HG02973 (cell line): ENCODE results near the gene PALM3.
"Not testable (repeated sequence)": the region's sequence is repeated elsewhere in the genome, so short reads cannot be mapped to it uniquely, and the experiment has no call there.

Source experiments
- ATAC-seq: cut with Tn5 transposase; IDR thresholded peaks from one replicate; pipeline ENCODE4 v1.9.1; 2021; ENCODE audit warnings: moderate library complexity; ENCODE audit not compliant: unreplicated experiment

Gene PALM3

GRCh38 chr19:14035159-14035558, 26.7 kb downstream of the PALM3 start:
- not testable (repeated sequence) for ATAC-seq

GRCh38 chr19:14033946-14034345, 27.9 kb downstream of the PALM3 start:
- ATAC-seq = no peak

GRCh38 chr19:14031719-14032480, 30.0 kb downstream of the PALM3 start, which contains the start of gene IL27RA:
IL27RA (plus strand) TSS chr19:14031762; CDS start chr19:14031873, 111 bp downstream.
- peak; percentile 54 for ATAC-seq

GRCh38 chr19:14030997-14031718, 30.7 kb downstream of the PALM3 start:
- ATAC-seq = no peak

- ATAC-seq = no peak
Measured at GRCh38 chr19:14028901-14029300, 33.0 kb downstream of the PALM3 start.

GRCh38 chr19:14027856-14028450, 33.9 kb downstream of the PALM3 start, which contains the start of gene RLN3:
RLN3 (plus strand) TSS chr19:14028148; CDS start chr19:14028205, 57 bp downstream.
- no peak for ATAC-seq

GRCh38 chr19:14026652-14027192, 35.2 kb downstream of the PALM3 start:
- not testable (repeated sequence) for ATAC-seq

- ATAC-seq = no peak
Measured at GRCh38 chr19:14023404-14024235, 38.3 kb downstream of the PALM3 start.

GRCh38 chr19:14022469-14022868, 39.4 kb downstream of the PALM3 start:
- ATAC-seq = no peak

- ATAC-seq = no peak
Measured at GRCh38 chr19:14021474-14021873, 40.4 kb downstream of the PALM3 start.

GRCh38 chr19:14019739-14020138, 42.1 kb downstream of the PALM3 start:
- not testable (repeated sequence) for ATAC-seq

- ATAC-seq = no peak
Measured at GRCh38 chr19:14019100-14019499, 42.8 kb downstream of the PALM3 start.

GRCh38 chr19:14015524-14016035, 46.3 kb downstream of the PALM3 start:
- peak; percentile 67 for ATAC-seq

GRCh38 chr19:14012378-14012915, 49.4 kb downstream of the PALM3 start:
- ATAC-seq = no peak

- ATAC-seq = peak; percentile 27
Measured at GRCh38 chr19:14006766-14007562, 54.9 kb downstream of the PALM3 start.

- peak; percentile 72 for ATAC-seq
Measured at GRCh38 chr19:14006085-14006765, 55.7 kb downstream of the PALM3 start, which contains the start of gene RFX1. RFX1 (minus strand) TSS chr19:14006320; CDS start chr19:13993843, 12,477 bp downstream.

- ATAC-seq = peak; percentile 28
Measured at GRCh38 chr19:14005349-14006084, 56.4 kb downstream of the PALM3 start.
